Amygdala (tissue), 56 donors: ENCODE results near the gene HSF2BP.
"Not testable (repeated sequence)": the region's sequence is repeated elsewhere in the genome, so short reads cannot be mapped to it uniquely, and the experiment has no call there.

Experiments
- DNase-seq, 56 donors: peaks; one replicate each; lab custom pipeline; 2025; lab: John Stamatoyannopoulos, UW

Gene HSF2BP

GRCh38 chr21:43600642-43601402, 58.5 kb downstream of the HSF2BP start:
- DNase-seq, result no peak

DNA sequence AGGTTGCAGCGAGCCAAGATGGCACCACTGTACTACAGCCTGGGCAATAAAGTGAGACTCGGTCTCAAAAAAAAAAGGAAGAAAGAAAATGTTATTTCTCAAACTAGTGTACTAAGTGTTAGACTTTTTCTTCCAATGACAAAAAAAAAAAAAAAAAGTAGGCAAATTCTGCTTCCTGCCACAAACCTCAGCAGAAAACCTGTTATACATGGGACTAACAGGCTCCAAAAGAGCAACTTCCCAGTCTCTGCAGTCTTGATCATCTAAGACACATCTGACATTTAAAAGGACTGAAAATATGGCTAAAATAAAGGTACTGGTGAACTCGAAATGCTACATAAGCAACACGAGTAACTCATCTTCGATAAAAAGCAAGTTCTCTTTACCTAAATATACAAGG, 59.6 kb downstream of the HSF2BP start:
- DNase-seq, result no peak

DNA sequence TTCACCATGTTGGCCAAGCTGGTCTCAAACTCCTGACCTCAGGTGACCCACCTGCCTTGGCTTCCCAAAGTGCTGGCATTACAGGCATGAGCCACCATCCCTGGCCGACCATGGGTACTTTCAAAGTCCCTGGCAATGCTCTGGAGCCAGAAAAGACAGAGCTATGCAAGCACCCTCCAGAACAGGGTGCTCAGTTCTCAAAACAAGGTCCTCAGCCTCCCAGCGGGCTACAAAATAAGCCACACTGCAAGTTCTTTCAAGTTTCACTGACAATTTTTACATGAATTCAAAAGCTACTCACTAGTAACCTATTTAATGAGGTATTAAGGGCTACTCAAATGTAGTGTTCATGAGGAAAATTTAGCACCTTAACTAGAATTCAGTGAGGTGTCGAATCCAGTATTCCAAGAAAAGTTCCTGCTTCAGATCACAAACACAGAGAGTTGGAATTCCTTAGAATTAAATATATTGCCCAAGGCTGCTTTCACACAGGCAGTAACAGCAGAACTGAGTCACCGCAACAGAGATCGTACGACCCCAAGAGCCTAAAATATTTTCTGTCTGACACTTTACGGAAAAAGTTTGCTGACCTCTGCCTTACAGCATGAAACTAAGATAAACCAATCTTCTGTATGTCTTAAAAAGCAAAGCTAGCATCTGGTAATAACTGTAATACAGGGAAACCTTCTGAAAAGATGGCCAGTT, 60.7 kb downstream of the HSF2BP start:
- DNase-seq, result no peak

GRCh38 chr21:43597540-43598250, 61.6 kb downstream of the HSF2BP start:
- DNase-seq, result no peak

- no peak for DNase-seq
Observed at GRCh38 chr21:43597052-43597451, 62.2 kb downstream of the HSF2BP start.

- DNase-seq, result no peak
Observed at GRCh38 chr21:43596616-43597015, 62.7 kb downstream of the HSF2BP start.

DNA sequence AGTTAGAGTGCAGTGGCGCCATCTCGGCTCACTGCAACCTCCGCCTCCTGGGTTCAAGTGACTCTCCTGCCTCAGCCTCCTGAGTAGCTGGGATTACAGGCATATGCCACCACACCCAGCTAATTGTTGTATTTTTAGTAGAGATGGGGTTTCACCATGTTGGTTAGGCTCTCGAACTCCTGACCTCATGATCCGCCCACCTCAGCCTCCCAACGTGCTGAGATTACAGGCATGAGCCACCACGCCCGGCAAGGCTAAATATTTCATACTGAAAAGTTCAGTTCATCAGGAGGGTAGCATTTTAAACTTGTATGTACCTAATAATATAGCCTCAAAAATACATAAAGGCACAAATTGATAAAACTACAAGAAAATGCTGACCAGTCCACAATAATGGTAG, 63.5 kb downstream of the HSF2BP start:
- DNase-seq, result not testable (repeated sequence)

DNA sequence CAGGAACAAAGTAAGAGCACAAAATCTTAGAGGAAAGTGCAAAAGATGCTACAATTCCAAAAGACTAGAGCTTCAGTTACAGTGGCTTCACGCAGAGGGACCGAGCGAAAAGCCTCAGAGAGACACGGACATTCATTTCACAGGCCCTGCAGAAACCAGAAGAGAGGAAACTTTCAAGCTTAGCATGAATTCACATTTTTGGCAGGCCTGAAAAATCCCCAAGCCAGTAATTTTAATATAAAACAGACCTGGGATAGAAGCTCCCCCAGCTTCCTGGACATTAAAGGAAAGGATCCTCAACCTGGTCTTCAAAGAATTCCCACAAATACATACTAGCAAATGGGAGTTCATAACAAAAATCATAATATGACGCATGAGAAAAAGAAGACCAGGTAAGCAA, 66.2 kb downstream of the HSF2BP start:
- DNase-seq, result no peak

DNA sequence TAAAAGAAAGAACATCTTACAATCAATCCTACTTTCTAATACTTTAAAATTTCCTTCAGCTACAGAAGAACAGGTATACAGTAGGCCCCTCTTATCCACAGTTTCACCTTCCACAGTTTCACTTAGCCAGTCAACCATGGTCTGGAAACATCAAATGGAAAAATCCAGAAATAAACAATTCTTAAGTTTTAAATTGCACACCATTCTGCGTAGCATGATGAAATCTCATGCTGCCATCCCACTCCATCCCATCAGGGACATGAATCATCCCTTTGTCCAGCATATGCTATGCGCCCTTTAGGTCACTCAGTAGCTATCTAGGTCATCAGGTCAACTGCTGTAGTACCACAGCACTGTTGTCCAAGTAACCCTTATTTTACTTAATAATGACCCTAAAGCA, 67.7 kb downstream of the HSF2BP start:
- no peak for DNase-seq

DNA sequence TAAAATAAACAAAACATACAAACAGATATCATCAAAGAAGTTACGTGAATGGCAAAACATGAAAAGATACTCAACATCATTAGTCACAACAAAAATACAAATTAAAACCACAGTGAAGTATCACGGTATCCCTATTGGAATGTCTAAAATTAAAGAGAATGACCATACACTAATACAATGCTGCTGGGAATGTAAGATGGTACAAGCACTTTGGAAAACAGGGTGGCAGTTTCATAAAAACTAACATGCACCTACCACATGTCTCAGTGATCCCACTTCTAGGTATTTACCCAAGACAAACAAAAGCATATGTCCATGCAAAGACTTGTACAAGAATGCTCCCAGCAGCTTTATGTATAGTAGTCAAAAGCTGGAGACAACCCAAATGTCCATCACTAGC, 69.1 kb downstream of the HSF2BP start:
- DNase-seq, result no peak

DNA sequence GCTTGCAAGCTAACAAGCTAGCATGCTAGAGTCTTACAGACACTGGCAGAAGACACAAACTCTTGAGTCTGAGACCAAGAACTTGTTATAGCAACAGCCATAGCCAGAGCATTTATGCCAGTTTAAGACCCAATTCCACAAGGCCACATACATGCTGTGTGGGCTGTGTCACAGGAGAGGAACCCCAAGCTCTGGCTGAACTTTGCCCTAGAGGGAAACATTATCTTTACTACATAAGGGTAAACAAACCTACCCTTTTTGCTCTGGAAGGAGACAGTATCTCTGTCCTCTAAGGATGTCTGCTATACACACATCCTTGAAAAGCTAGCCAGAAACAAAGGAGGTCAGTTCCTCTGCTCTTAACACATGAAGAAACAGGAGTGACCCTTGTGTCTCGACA, 70.3 kb downstream of the HSF2BP start:
- DNase-seq, result no peak

DNA sequence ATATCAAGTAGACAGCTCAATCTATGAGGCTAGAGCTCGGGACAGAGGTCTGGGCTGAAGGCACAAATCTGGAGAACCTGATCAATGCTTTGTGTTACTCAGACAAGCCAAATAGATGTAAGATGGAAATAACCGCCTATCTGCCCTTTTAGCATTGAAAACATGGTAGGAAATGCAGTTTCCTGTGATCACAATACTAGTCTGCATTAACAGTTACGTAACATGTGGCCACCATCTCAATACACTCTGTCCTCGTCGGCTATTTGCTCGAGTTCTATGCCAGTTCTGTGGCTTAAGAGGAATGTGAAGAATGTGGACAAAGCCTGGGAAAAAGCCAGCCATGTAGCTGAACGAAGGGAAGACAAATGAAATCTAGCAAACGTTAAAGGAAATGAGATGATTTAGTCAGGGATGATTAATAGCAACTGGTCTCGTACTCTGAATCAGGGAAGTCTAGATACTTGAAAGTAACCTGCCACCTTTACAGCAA, 73.3 kb downstream of the HSF2BP start:
- no peak for DNase-seq

DNA sequence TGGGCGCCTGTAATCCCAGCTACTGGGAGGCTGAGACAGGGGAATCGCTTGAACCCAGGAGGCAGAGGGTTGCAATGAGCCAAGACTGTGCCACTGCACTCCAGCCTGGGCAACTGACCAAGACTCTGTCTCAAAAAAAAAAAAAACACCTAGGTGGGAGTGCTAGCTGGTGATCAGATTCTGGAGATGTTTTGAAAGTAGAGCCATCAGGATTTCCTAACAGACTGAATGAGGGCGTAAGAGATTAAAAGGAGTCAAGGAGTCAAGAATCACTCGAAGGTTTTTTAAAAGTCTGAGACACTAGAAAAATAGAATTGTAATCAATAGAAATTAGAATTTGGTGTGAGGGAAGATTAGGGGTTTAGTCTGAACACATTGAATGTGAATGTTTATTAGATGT, 73.8 kb downstream of the HSF2BP start:
- DNase-seq, result no peak

GRCh38 chr21:43581453-43581852, 77.8 kb downstream of the HSF2BP start:
- DNase-seq, result no peak

DNA sequence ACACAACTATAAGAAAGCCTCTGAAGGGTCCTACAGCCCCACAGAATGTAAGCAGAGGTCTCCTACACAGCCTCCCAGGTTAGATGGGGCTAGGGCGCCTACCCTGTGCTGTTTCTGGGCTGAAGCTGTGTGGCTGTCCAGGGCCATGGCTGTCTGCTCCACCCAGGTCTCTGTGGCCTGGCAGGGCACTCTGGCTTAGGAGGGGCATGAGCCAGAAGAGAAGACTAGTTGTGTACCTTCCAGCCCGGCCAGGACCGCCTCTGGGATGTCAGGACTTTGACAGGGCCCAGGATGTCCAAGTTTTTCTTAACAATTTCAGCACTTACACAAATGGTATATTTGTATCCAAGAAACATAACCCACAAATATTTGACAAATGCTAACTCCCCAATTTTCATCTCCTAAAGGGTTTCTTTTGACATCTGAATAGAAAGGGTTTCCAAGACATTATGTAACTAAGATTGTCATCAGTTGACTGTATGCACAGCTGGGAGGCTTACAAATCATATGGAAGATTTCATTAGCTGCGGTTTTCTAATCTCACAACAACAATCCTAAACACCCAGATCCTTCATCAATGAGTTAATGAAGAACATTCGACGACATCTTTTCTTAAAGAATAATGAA, 80.5 kb downstream of the HSF2BP start:
- no peak for DNase-seq

GRCh38 chr21:43575473-43575844, 83.8 kb downstream of the HSF2BP start:
- DNase-seq, result no peak

- DNase-seq, result peak in 17 of 56 donors; percentile 3 to 46 (median 16)
Observed at GRCh38 chr21:43574741-43575472, 84.4 kb downstream of the HSF2BP start.

DNA sequence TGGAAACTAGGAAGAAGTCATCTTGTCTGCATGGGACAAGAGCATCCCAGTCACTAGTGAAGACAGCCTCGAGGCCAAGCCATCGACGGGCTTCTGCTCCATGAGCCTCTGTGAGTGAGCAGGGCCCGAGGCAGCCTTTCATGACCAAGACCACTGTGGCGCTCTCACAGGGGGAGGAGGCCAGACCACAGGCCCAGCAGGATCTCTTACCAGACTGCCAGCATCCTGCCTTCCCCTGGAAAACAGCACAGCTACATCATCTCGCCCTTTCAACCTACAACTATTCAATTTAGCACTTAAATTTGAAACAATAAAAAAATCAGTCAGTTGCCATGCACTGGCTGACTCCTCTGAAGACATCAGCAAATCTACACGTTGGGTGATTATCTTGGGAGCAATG, 85.4 kb downstream of the HSF2BP start:
- DNase-seq, result no peak

GRCh38 chr21:43572446-43572845, 86.8 kb downstream of the HSF2BP start:
- DNase-seq, result no peak

GRCh38 chr21:43571976-43572375, 87.3 kb downstream of the HSF2BP start:
- DNase-seq, result no peak
